Thyroid gland (tissue), 4 donors: ENCODE measurements around the gene RPS6KC1. TPM values are rescaled to one million over a fixed set of nuclear protein-coding genes. Genes with fewer than 3 reads are reported as not detected.

Experiments
- DNase-seq, 2 donors: peaks; one replicate each; pipeline ENCODE4 v3.0.0-alpha.2; 2019
- H3K27ac ChIP-seq, 3 donors: fragments of 200-600 bp; sonication (generic); 1 replicate in 2 of 3; 2 replicates in 1 of 3; pipeline ENCODE4 v1.5.1; 2016 to 2019; ENCODE audit warnings: mild to moderate bottlenecking in 1 of 3, moderate library complexity in 1 of 3
- H3K27me3 ChIP-seq: fragments of 200-600 bp; sonication (generic); one replicate; pipeline ENCODE4 v1.5.1; 2019
- H3K36me3 ChIP-seq, 2 donors: fragments of 200-600 bp; sonication (generic); one replicate each; pipeline ENCODE4 v1.5.1; 2016 to 2019
- H3K4me1 ChIP-seq, 2 donors: fragments of 200-600 bp; sonication (generic); one replicate each; pipeline ENCODE4 v1.5.1; 2017 to 2019
- H3K4me3 ChIP-seq, 3 donors: fragments of 200-600 bp; sonication (generic); replicated peaks in 1 of 3; 1 replicate in 2 of 3; 2 replicates in 1 of 3; pipeline ENCODE4 v1.5.1; 2016; ENCODE audit warnings: mild to moderate bottlenecking in 1 of 3
- H3K9me3 ChIP-seq: fragments of 200-600 bp; sonication (generic); one replicate; pipeline ENCODE4 v1.5.1; 2017
- CTCF ChIP-seq, 6 experiments: fragments of 200-600 bp in 3 of 6; fragments of 450-650 bp in 3 of 6; sonication (generic) in 3 of 6; IDR thresholded peaks; one replicate each; pipeline ENCODE4 v1.5.1; 2016 to 2019; ENCODE audit warnings: antibody characterized with exemption in 6 of 6, mild to moderate bottlenecking in 2 of 6, inconsistent platforms in 1 of 6, moderate library complexity in 1 of 6
- POLR2A ChIP-seq, 2 donors: fragments of 450-650 bp; IDR thresholded peaks; one replicate each; pipeline ENCODE4 v1.6.1; 2017; ENCODE audit warnings: antibody characterized with exemption in 2 of 2, mild to moderate bottlenecking in 2 of 2, moderate library complexity in 1 of 2
- WGBS, 2 donors: methylation state at CpG; one replicate each; pipeline ENCODE4 v1.1.5; 2017; 5-methylcytosine and 5-hydroxymethylcytosine counted together
- intact Hi-C: fragments of 100-400 bp; cut with DNase I; formaldehyde crosslinking; loops from one replicate; pipeline ENCODE4 v1.15.1; 2023
- total RNA-seq, 4 donors: library from RNA; depleted of rRNA; stranded (reverse); fragments of >200 nt; gene quantifications; one replicate each; pipeline ENCODE4 v1.2.3, GENCODE V29; 2016

RPS6KC1 gene
- total RNA-seq, 4 donors from 2014 or later: 20.3 to 29.9 (median 22.1) TPM

GRCh38 chr1:213251972-213252371, 200.9 kb downstream of the RPS6KC1 start:
- intact Hi-C loops: no loop called here
- no peak for DNase-seq
- WGBS, 2 donors: 67 to 80% methylated on average over 2 of the region's 2 CpGs
- H3K4me1 ChIP-seq: no peaks in the 10 kb centered on the region
- no peak for TF ChIP-seq CTCF (IDR thresholded peaks at IDR 0.05)
- no peak for TF ChIP-seq POLR2A (IDR thresholded peaks at IDR 0.05)
- H3K27ac ChIP-seq: no peak overlapping the region
- H3K4me3 ChIP-seq: no peak overlapping the region
- no peaks in the 10 kb centered on the region for H3K9me3 ChIP-seq
- H3K36me3 ChIP-seq: no peaks in the 10 kb centered on the region
- no peaks in the 10 kb centered on the region for H3K27me3 ChIP-seq

DNA sequence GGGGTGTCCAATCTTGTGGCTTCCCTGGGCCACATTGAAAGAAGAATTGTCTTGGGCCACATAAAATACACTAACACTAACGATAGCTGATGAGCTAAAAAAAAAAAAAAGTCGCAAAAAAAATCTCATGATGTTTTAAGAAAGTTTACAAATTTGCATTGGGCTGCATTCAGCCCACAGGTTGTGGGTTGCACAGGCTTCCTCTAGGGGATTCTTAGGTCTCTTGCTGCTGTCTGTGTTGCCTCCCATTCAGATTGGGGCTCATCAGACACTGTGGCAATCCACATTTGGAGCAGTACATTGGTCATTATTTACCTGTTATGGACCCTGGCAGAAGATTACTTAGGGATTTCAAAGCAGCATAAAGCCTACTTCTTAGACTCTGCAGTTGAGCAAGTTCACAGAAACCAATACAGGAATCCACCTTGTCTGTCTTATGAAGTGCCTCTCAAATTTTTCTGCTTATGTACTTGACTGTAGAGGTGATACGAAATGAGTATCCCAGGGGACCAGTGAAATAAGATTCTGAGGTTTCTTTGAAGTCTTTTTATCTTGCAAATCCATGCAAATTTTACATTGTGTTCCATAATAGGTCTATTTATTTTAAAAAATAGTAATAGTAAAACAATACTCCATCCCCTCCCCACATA, 205.5 kb downstream of the RPS6KC1 start:
- Histone ChIP-seq H3K9me3 (no peaks in the 10 kb centered on the region), H3K27ac (no peak overlapping the region), H3K27me3 (no peaks in the 10 kb centered on the region), H3K4me3 (no peak overlapping the region), H3K4me1 (no peaks in the 10 kb centered on the region), H3K36me3 (no peaks in the 10 kb centered on the region)
- intact Hi-C loops: no loop called here
- no peak for DNase-seq
- WGBS, 2 donors: 85 to 91% methylated on average over 3 of the region's 3 CpGs
- TF ChIP-seq POLR2A (IDR thresholded peaks at IDR 0.05) (no peak), CTCF (IDR thresholded peaks at IDR 0.05) (no peak)

DNA sequence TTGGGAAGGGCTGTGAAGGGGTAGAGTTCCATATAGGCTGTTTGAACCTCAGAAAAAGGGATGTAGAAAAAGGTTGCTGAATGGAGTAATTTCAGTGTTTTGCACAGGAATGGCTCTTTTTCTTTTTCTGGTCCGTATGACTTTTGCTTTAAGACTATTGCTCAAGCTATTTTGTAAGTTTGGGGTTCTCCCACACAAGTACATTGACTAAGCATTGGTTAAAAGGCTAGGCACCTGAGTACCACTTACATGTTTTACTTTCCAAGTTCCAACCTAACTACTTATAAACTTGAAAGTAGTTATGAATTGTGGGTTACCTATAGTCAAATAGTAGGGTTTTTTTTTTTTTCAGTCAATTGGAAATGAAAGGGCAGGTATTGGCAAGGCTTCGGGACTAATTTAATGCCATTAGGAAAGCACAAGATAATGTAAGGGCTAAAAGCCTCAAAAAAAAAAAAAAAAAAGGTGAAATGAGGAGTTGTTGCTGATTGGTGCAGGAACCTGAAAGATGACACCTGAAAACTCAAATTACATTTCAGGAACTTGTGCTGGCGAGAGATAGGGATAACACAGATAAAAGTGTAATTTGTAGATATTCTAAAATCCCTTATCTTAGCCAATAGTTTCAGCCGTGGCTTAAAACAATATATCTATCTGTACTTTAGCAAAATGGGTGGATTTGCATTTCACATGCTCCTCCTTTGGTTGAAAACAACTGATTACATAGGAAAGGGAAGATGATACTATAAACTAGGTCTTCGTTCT, 209.5 kb downstream of the RPS6KC1 start:
- H3K9me3 ChIP-seq: no peaks in the 10 kb centered on the region
- intact Hi-C loops: no loop called here
- H3K27ac ChIP-seq: no peak overlapping the region
- TF ChIP-seq CTCF (IDR thresholded peaks at IDR 0.05) (no peak), POLR2A (IDR thresholded peaks at IDR 0.05) (no peak)
- H3K4me3 ChIP-seq: no peak overlapping the region
- H3K4me1 ChIP-seq: no peaks in the 10 kb centered on the region
- no peaks in the 10 kb centered on the region for H3K27me3 ChIP-seq
- no peaks in the 10 kb centered on the region for H3K36me3 ChIP-seq
- WGBS, 2 donors: 73 to 77% methylated on average over 5 of the region's 5 CpGs
- DNase-seq: no peak

DNA sequence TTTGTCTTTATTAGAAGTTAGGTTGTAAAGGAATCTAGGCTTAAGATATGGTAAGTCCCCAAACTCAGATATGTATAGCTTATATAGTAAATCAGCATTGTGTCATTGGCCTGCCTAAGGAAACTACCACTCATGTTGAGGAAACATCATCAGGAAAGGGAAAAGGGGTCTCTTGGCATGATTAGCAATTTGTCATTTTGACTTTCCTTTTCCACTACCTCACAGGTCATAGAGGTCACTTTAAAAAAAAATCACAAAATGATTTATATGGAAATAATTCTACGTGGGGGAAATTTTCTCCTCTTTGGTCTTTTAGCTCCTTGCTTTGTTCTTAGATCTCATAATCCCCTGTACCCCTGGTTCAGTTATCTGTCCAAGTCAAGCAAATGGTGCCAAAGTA, 213.5 kb downstream of the RPS6KC1 start:
- no peak for DNase-seq
- H3K4me1 ChIP-seq: no peaks in the 10 kb centered on the region
- no peak overlapping the region for H3K4me3 ChIP-seq
- H3K27ac ChIP-seq: no peak overlapping the region
- no peaks in the 10 kb centered on the region for H3K9me3 ChIP-seq
- 82 to 88% methylated on average over 1 of the region's 1 CpG for WGBS, 2 donors
- intact Hi-C loops: no loop called here
- no peaks in the 10 kb centered on the region for H3K36me3 ChIP-seq
- no peaks in the 10 kb centered on the region for H3K27me3 ChIP-seq
- no peak for TF ChIP-seq POLR2A (IDR thresholded peaks at IDR 0.05)
- no peak for TF ChIP-seq CTCF (IDR thresholded peaks at IDR 0.05)
